Activated CD4-positive, alpha-beta T cell treated with anti-CD3 and anti-CD28 coated beads, Interleukin-2, amount 50 U/mL, for 16 hours (primary cell): Measurements from ENCODE around the gene KIF26B.
"Not testable (repeated sequence)": the region's sequence is repeated elsewhere in the genome, so short reads cannot be mapped to it uniquely, and the experiment has no call there.

Experiments
- DNase-seq: peaks from one replicate; pipeline ENCODE4 v3.0.0-alpha.2; 2020

Gene KIF26B

GRCh38 chr1:245671966-245672767, 517.4 kb downstream of the KIF26B start:
- no peak for DNase-seq

- DNase-seq, result not testable (repeated sequence)
Measured at GRCh38 chr1:245672836-245673656, 518.3 kb downstream of the KIF26B start.

DNA sequence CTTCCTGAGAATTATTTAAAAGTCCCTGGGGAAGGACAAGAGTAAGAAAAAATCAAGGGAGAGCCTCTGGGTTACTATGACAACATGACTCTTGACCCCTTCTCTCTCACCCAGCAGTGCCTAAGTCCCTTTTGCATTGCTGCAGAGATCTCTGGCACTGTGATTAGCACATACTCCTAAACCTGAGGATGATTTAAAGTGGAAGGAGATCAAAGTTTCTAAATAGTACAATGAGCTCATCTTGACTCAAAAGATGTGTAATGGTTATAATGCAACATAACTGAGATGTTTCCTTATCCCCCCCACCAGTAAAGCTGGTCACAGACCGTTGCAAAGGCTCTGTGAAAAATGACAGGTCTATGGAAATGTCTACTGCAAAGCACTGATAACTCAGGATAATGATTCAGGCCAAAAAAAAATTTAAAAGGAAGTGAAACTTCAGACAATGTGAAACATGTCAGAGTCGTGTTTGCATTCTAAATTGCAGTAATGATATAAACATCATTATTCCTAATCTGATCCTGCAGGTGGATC, 519.2 kb downstream of the KIF26B start:
- DNase-seq, result no peak

DNA sequence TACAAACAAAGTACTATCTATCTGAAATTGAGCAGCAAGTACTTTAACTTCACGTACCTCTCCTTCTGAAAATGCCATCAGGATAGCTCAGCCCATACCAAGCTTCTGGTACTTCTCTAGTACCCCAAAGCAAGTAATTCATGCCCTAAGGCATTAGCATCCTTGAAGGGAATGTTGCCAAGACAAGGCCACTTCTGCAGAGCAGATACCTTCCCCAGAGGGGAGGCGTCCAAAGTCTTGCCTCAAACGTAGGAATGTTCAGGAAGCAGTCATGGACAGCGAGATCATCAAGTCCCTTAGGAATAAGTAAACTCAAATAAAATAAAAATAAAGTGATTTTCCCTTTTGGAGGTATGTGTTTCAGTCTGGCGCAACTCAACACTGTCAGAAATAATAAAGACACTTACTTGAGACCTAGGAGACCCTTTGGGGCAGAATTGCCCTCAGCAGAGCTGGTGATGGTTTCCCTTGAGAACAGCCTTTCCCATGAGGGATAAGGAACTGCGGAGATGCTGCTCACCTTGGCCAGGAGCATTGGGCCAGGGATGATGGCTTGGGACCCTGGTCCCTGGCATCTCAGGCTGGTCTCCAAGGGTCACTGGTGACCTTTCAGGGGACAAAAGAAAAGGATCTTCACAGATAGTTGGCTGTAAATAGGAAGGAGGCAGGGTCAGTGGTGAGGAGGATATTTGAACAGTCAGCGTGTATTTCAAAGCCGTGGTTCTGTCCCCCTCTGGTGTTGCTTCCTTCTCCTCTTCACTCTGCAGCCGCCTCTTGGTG, 522.9 kb downstream of the KIF26B start:
- DNase-seq, result no peak

GRCh38 chr1:245678860-245679411, 524.2 kb downstream of the KIF26B start:
- DNase-seq, result no peak

DNA sequence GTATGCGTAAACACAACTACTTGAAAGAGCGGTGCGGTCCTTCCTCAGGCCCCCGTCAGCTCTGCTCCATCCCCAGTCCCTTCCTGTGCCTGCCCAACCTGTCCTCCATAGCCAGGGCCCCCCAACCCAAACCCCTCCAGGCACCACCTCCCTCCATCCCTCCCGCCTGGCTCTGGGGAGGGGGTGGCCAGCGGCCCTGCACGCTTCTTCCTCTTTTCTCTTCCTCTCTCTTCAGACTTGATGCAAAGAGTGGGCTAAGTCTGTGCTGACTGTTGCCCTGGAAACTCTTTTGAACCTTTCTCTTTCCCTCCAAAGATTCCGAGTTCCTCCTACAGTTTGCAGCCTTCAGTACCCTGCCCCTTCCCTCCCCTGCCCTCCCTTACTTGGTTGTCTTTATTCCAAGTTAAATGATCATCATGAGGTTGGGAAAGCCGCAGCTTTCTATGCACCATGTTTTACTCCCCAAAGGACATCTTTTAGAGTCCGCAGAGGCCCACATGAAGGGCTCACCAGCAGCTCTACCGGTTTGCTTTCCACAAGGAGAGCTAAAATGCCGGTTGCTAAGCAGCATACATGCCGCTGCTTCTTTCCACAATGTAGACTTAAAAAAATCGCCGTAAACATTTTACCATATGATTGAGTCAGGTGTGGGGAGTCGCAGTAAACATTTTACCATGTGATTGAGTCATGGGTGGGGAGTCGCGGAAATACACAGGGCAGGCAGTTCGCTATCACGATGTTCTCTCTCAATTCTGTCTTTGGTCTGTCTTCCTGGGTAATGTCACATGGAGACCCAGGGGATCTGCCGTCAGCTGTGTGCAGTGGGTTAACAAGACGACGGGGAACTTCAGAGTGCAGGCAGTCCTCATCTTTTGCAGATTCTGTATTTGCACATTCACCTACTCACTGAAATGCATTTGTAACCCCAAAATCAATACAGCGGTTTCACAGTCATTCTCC, 525.3 kb downstream of the KIF26B start:
- DNase-seq, result no peak

DNA sequence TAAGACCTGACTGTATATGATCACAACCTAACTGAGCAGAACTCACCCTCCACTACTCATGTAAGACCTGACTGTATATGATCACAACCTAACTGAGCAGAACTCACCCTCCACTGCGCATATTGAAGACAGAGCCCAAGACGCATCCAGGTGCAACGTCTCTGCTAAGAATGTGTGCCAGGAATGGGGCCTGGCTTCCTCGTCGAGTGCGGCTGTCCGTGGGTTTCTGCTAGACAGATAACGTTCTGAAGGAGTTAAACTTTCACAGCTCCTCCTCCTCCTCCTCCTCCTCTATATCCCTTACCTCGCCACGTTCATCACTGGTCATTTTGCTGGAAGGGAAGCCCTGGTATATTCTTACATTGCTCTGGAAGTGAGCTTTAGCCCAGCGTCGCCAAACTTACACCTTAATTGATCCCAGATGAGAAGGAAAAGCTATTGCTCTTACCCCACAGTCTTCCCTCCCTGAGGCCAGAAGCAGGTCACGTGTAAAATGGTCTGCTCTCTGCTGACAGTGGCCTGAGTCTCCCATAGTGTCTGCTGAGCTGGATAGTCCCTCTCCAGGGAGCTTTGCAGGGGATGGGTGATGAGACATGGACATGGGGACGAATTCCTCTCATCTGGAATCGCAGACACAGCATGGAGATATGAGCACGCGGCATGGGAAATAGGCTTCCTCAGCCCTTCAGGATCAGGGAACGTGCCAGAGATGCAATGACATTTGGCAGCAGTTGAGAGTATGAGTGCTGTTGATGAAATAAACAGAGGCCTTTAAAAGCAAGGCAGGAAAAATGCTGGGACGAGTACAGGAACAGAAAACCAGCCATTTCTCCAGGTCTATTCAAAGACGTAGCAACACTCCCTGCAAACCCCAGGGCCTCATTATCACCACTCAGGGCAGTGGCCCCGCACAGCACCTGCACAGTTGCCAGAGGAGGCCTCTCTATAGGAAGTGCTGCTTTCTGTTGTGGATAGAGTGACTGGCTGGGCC, 528.1 kb downstream of the KIF26B start:
- no peak for DNase-seq

DNA sequence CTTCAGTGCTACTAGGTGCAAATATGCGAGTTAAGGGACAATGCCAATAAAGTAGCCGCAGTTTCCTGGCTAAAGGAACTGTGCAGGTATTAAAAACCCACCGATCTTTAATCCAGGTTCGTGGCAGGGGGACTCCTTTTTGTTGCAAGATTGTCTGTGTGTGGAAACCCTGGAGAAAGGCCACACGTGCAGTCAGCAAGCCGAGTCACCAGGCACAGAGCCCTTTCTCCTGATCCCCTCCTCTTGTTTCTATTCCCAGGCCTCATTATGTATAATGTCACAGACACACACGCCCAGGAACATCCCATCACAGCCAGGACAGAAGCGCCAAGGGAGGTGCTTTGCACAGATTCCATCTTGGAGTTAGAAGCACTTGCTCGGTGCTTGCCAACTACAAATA, 528.9 kb downstream of the KIF26B start:
- DNase-seq, result no peak

- DNase-seq, result no peak
Measured at GRCh38 chr1:245684166-245684565, 529.4 kb downstream of the KIF26B start.

GRCh38 chr1:245684571-245684970, 529.8 kb downstream of the KIF26B start:
- DNase-seq, result no peak

- DNase-seq, result no peak
Measured at GRCh38 chr1:245685111-245685810, 530.5 kb downstream of the KIF26B start.

DNA sequence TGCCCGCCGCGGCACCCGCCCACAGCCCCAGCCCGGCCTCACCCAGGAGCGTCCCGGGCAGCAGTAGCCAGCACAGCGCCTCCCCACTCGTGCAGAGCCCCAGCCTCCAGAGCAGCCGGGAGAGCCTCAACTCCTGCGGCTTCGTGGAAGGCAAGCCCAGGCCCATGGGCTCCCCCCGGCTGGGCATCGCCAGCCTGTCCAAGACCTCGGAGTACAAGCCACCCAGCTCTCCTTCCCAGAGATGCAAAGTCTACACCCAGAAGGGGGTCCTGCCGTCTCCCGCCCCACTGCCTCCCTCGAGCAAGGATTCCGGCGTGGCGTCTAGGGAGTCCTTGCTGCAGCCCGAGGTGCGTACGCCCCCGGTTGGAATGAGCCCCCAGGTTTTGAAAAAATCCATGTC, 531.2 kb downstream of the KIF26B start:
- DNase-seq, result no peak

DNA sequence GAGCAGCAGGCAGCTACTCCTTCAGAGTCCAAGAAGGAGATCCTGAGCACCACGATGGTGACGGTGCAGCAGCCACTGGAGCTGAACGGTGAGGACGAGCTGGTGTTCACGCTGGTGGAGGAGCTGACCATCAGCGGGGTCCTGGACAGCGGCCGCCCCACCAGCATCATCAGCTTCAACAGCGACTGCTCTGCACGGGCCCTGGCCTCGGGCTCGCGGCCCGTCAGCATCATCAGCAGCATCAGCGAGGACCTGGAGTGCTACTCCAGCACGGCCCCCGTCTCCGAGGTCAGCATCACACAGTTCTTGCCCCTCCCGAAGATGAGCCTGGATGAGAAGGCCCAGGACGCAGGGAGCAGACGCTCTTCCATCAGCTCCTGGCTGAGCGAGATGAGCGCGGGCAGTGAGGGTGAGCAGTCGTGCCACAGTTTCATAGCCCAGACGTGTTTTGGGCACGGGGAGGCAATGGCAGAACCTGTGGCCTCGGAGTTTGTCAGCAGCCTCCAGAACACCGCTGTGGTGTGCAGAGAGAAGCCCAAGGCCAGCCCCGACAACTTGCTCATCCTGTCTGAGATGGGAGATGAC, 531.8 kb downstream of the KIF26B start:
- no peak for DNase-seq

DNA sequence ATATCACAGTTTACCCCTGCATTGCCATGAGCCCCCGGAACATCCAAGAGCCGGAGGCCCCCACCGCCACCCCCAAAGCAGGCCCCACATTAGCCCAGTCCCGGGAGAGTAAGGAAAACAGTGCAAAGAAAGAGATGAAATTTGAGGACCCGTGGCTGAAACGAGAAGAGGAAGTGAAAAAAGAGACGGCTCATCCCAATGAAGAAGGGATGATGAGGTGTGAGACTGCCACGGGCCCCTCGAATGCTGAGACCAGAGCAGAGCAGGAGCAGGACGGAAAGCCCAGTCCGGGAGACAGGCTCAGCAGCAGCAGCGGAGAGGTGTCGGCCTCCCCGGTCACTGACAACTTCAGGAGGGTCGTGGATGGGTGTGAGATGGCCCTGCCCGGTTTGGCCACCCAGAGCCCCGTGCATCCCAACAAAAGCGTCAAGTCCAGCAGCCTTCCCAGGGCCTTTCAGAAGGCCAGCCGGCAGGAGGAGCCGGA, 532.4 kb downstream of the KIF26B start:
- no peak for DNase-seq

DNA sequence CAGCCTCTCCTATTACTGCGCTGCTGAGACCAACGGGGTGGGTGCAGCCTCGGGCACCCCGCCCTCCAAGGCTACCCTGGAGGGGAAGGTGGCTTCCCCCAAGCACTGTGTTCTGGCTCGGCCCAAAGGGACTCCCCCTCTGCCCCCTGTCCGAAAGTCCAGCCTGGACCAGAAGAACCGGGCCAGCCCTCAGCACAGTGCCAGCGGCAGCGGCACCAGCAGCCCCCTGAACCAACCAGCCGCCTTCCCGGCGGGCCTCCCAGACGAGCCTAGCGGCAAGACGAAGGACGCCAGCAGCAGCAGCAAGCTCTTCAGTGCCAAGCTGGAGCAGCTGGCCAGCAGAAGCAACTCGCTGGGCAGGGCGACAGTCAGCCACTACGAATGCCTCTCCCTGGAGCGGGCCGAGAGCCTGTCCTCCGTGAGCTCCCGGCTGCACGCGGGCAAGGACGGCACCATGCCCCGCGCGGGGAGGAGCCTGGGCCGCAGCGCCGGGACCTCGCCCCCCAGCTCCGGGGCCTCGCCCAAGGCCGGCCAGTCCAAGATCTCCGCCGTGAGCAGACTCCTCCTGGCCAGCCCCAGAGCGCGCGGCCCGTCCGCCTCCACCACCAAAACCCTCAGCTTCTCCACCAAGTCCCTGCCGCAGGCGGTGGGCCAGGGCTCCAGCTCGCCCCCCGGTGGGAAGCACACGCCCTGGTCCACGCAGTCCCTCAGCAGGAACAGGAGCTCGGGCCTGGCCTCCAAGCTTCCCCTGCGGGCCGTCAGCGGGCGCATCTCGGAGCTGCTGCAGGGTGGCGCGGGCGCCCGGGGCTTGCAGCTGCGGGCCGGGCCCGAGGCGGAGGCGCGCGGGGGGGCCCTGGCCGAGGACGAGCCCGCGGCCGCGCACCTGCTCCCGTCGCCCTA, 533.1 kb downstream of the KIF26B start:
- DNase-seq, result no peak

GRCh38 chr1:245688536-245689453, 534.0 kb downstream of the KIF26B start:
- DNase-seq, result no peak
